G401 (cell line): ENCODE results near the gene AKAP17A. TPM values are rescaled to one million over a fixed set of nuclear protein-coding genes. Genes with fewer than 3 reads are reported as not detected.

Experiments used
- DNase-seq: peaks from one replicate; pipeline ENCODE4 v3.0.0-alpha.2; 2015; ENCODE audit warnings: low spot score
- in situ Hi-C: cut with HindIII; loops from 2 replicates; pipeline ENCODE4 v1.10.0; 2016; ENCODE audit warnings: low sequenced_read_pairs, mixed read lengths
- total RNA-seq: library from RNA; depleted of rRNA; stranded (reverse); fragments of >200 nt; shearing (Covaris generic); gene quantifications from 2 replicates; pipeline ENCODE4 v1.2.3, GENCODE V29; 2014

The AKAP17A gene
- total RNA-seq, 1 experiment from 2014 or later: 37.1 TPM

- in situ Hi-C loops: no loop called here
- no peak for DNase-seq
Observed at GRCh38 chrX:1578511-1579173, 12.8 kb upstream of the AKAP17A start.

- DNase-seq: no peak
- in situ Hi-C loops: no loop called here
Observed at GRCh38 chrX:1581132-1581531, 10.3 kb upstream of the AKAP17A start.

- in situ Hi-C loops: no loop called here
- DNase-seq: no peak
Observed at GRCh38 chrX:1582686-1583437, 8.5 kb upstream of the AKAP17A start.

GRCh38 chrX:1584237-1585011, 7.0 kb upstream of the AKAP17A start:
- in situ Hi-C loops: no loop called here
- DNase-seq: no peak

- no peak for DNase-seq
Observed at GRCh38 chrX:1587161-1587560, 4.2 kb upstream of the AKAP17A start.

GRCh38 chrX:1589356-1590130, 1.9 kb upstream of the AKAP17A start:
- DNase-seq: no peak
- in situ Hi-C loops: no loop called here

More at GRCh38 chrX:1587161-1587560, 4.2 kb upstream of the AKAP17A start:
- in situ Hi-C loops: no loop called here

GRCh38 chrX:1591863-1592469, 562 bp downstream of the AKAP17A start:
- in situ Hi-C loops: no loop called here

GRCh38 chrX:1592470-1593142, 1.2 kb downstream of the AKAP17A start:
- DNase-seq: no peak
- in situ Hi-C loops: no loop called here

More at GRCh38 chrX:1591863-1592469, 562 bp downstream of the AKAP17A start:
- no peak for DNase-seq

- no peak for DNase-seq
- in situ Hi-C loops: no loop called here
Observed at GRCh38 chrX:1593286-1594271, 2.2 kb downstream of the AKAP17A start.

GRCh38 chrX:1595711-1596060, 4.3 kb downstream of the AKAP17A start:
- in situ Hi-C loops: no loop called here
- DNase-seq: no peak

GRCh38 chrX:1596676-1597344, 5.4 kb downstream of the AKAP17A start:
- DNase-seq: no peak
- in situ Hi-C loops: no loop called here

GRCh38 chrX:1597345-1598020, 6.1 kb downstream of the AKAP17A start:
- in situ Hi-C loops: no loop called here
- no peak for DNase-seq

- in situ Hi-C loops: no loop called here
- DNase-seq: no peak
Observed at GRCh38 chrX:1598021-1598875, 6.8 kb downstream of the AKAP17A start.

- DNase-seq: no peak
- in situ Hi-C loops: no loop called here
Observed at GRCh38 chrX:1598876-1599790, 7.7 kb downstream of the AKAP17A start.
